Heart left ventricle (tissue), 13 donors: ENCODE data around the gene CCDC3.

Source experiments
- POLR2A ChIP-seq, 2 donors: fragments of 450-650 bp; IDR thresholded peaks; one replicate each; pipeline ENCODE4 v1.6.1; 2017; ENCODE audit warnings: antibody characterized with exemption in 2 of 2, mild to moderate bottlenecking in 2 of 2, moderate library complexity in 2 of 2
- TF ChIP-seq, protein P1 (sequence below), 12 donors: fragments of 200-600 bp; sonication (generic) in 4 of 12; IDR thresholded peaks; one replicate each; pipeline versions ENCODE4 v1.5.0 to v1.8.0; 2018 to 2022; ENCODE audit warnings: antibody characterized with exemption in 12 of 12, mild to moderate bottlenecking in 5 of 12
- donor health status: ischemic (EF 13 %, LVEDD 7.1; RV severe dilation, severe dysfunction).
- donor health status: DM: no; HTN: yes; CAD: no.
- donor health status: DM: no; HTN: no; CAD: no.
- donor health status: ischemic (EF 25% LVEDD 6.9; RV normal size, moderate dysfunction).
- donor health status: ischemic (EF 25% LVEDD 5.7; RV mildly dilated, moderate dysfunction).
- donor health status: ischemic (EF 35%, LVEDD 5.7; RV mildly dilated, moderate dysfunction).
- donor health status: nonischemic (EF 11% LVEDD 7.7; RV severe dilation, severe dysfunction).
- donor health status: DM: yes; HTN: yes; CAD: no.
- donor health status: PGD.
- donor health status: ischemic (EF 29% LVEDD 5.4; RV normal size, mild dysfunction).
- donor health status: nonischemic (EF 23%, LVEDD 6.1; RV moderate dilation, normal function).

DNA sequence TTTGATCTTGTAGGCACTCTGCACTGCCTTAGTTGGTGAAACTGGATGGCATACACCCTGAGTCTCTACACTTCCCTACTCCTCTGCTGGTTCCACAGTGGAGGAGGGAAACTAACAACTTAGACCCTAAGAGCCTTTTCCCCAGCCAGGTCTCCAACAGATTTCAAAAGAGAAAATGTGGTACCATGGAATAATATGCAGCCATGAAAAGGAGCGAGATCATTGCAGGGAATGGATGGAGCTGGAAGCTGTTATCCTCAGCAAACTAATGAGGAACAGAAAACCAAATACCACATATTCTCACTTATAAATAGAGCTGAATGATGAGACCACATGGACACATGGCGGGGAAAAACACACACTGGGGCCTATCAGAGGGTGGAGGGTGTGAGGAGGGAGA, 36.3 kb upstream of the CCDC3 start:
- TF ChIP-seq, protein P1, sequence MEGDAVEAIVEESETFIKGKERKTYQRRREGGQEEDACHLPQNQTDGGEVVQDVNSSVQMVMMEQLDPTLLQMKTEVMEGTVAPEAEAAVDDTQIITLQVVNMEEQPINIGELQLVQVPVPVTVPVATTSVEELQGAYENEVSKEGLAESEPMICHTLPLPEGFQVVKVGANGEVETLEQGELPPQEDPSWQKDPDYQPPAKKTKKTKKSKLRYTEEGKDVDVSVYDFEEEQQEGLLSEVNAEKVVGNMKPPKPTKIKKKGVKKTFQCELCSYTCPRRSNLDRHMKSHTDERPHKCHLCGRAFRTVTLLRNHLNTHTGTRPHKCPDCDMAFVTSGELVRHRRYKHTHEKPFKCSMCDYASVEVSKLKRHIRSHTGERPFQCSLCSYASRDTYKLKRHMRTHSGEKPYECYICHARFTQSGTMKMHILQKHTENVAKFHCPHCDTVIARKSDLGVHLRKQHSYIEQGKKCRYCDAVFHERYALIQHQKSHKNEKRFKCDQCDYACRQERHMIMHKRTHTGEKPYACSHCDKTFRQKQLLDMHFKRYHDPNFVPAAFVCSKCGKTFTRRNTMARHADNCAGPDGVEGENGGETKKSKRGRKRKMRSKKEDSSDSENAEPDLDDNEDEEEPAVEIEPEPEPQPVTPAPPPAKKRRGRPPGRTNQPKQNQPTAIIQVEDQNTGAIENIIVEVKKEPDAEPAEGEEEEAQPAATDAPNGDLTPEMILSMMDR (IDR thresholded peaks at IDR 0.05) = no peak
- no peak for TF ChIP-seq POLR2A (IDR thresholded peaks at IDR 0.05)
